OCI-LY3 (cell line): ENCODE measurements around the gene NUFIP1.

Experiments used
- H2AFZ ChIP-seq: fragments of 200-600, 300-600 bp; shearing (Covaris generic); 2 replicates; pipeline ENCODE4 v1.6.0; 2014; ENCODE audit warnings: antibody characterized with exemption, low read depth, low read length
- H3K27ac ChIP-seq: fragments of 200-600, 300-600 bp; sonication (generic); 2 replicates; pipeline ENCODE4 v1.5.1; 2014; ENCODE audit warnings: mild to moderate bottlenecking, low read length, moderate library complexity, mixed read lengths
- H3K27me3 ChIP-seq: fragments of 200-600, 300-600 bp; sonication (generic); 2 replicates; pipeline ENCODE4 v1.6.1; 2014; ENCODE audit warnings: low read depth, low read length, mixed read lengths
- H3K36me3 ChIP-seq: fragments of 200-600, 300-600 bp; sonication (generic); replicated peaks from 2 replicates; pipeline ENCODE3; 2014; ENCODE audit warnings: low read depth, low read length, mixed read lengths
- H3K4me1 ChIP-seq: fragments of 300-600, 200-600 bp; sonication (generic); 2 replicates; pipeline ENCODE4 v1.6.1; 2014; ENCODE audit warnings: low read length, mixed read lengths
- H3K4me2 ChIP-seq: fragments of 200-600, 300-600 bp; sonication (generic); 2 replicates; pipeline ENCODE4 v1.6.1; 2014; ENCODE audit warnings: low read length, mixed read lengths
- H3K4me3 ChIP-seq: fragments of 300-600, 200-600 bp; sonication (generic); 2 replicates; pipeline ENCODE4 v1.5.1; 2014; ENCODE audit warnings: antibody characterized with exemption, mild to moderate bottlenecking, low read length, moderate library complexity
- H3K79me2 ChIP-seq: fragments of 300-600, 200-600 bp; shearing (Covaris generic); 2 replicates; pipeline ENCODE4 v1.6.1; 2014; ENCODE audit warnings: mild to moderate bottlenecking, low read length, mixed read lengths
- H3K9ac ChIP-seq: fragments of 300-600, 200-600 bp; shearing (Covaris generic); 2 replicates; pipeline ENCODE4 v1.6.0; 2014; ENCODE audit warnings: mild to moderate bottlenecking, low read length, moderate library complexity
- H3K9me3 ChIP-seq: fragments of 200-600, 300-600 bp; shearing (Covaris generic); 2 replicates; pipeline ENCODE4 v1.6.1; 2014; ENCODE audit warnings: low read length, mixed read lengths; ENCODE audit not compliant: insufficient read depth
- H4K20me1 ChIP-seq: fragments of 200-600, 300-600 bp; sonication (generic); 2 replicates; pipeline ENCODE4 v1.6.1; 2016; ENCODE audit warnings: low read length, mixed read lengths; ENCODE audit not compliant: insufficient read depth
- CTCF ChIP-seq: fragments of 200-600, 300-600 bp; sonication (generic); IDR thresholded peaks from 2 replicates; pipeline ENCODE4 v1.5.1; 2014; ENCODE audit warnings: antibody characterized with exemption, low read length, low read depth
- EZH2phosphoT487 ChIP-seq: fragments of 200-600 bp; shearing (Covaris generic); IDR thresholded peaks from 2 replicates; pipeline ENCODE4 v1.6.1; 2018; ENCODE audit warnings: antibody characterized with exemption, mixed run types, low read depth

NUFIP1 gene

GRCh38 chr13:44968434-44968815, 20.8 kb downstream of the NUFIP1 start:
- no peaks in the 10 kb centered on the region for H3K4me1 ChIP-seq
- no peaks in the 10 kb centered on the region for H3K27me3 ChIP-seq
- H3K9me3 ChIP-seq = peaks cover 3% of the 10 kb centered on the region; the same call in 1 of the 2 replicates
- peaks cover 42% of the 10 kb centered on the region for H3K36me3 ChIP-seq
- no peak overlapping the region for H3K4me3 ChIP-seq
- H4K20me1 ChIP-seq = 0 out of 2 replicates have a peak, but pooled peaks cover 4% of the 10 kb centered on the region
- TF ChIP-seq EZH2phosphoT487 (no peak), CTCF (no peak)
- H2AFZ ChIP-seq = no peak overlapping the region
- peaks cover 5% of the 10 kb centered on the region; the same call in 1 of the 2 replicates for H3K79me2 ChIP-seq
- H3K27ac ChIP-seq = no peak overlapping the region
- no peak overlapping the region for H3K9ac ChIP-seq
- no peak overlapping the region for H3K4me2 ChIP-seq

- H3K36me3 ChIP-seq = peaks cover 48% of the 10 kb centered on the region
- TF ChIP-seq CTCF = no peak
- TF ChIP-seq EZH2phosphoT487 = no peak
- H3K9ac ChIP-seq = no peak overlapping the region
- H2AFZ ChIP-seq = no peak overlapping the region
- H3K9me3 ChIP-seq = peaks cover 7% of the 10 kb centered on the region; the same call in 1 of the 2 replicates
- 0 out of 2 replicates have a peak, but pooled peaks cover 4% of the 10 kb centered on the region for H4K20me1 ChIP-seq
- H3K4me2 ChIP-seq = no peak overlapping the region
- no peak overlapping the region for H3K27ac ChIP-seq
- H3K79me2 ChIP-seq = peaks cover 5% of the 10 kb centered on the region; the same call in 1 of the 2 replicates
- H3K27me3 ChIP-seq = no peaks in the 10 kb centered on the region
- H3K4me3 ChIP-seq = no peak overlapping the region
- H3K4me1 ChIP-seq = no peaks in the 10 kb centered on the region
Measured at GRCh38 chr13:44967704-44968433, 21.4 kb downstream of the NUFIP1 start.

- Histone ChIP-seq H3K27ac (no peak overlapping the region), H3K9ac (no peak overlapping the region), H3K27me3 (no peaks in the 10 kb centered on the region), H3K4me1 (no peaks in the 10 kb centered on the region), H3K79me2 (no peaks in the 10 kb centered on the region), H2AFZ (no peak overlapping the region), H4K20me1 (no peaks in the 10 kb centered on the region), H3K36me3 (peaks cover 60% of the 10 kb centered on the region), H3K4me3 (no peak overlapping the region), H3K9me3 (peaks cover 24% of the 10 kb centered on the region; the same call in 1 of the 2 replicates), H3K4me2 (no peak overlapping the region)
- TF ChIP-seq EZH2phosphoT487 (no peak), CTCF (no peak)
Measured at GRCh38 chr13:44961997-44962396, 27.3 kb downstream of the NUFIP1 start.

GRCh38 chr13:44955406-44955805, 33.9 kb downstream of the NUFIP1 start:
- H3K27ac ChIP-seq = no peak overlapping the region
- no peak overlapping the region for H2AFZ ChIP-seq
- peaks cover 11% of the 10 kb centered on the region for H3K36me3 ChIP-seq
- no peak overlapping the region for H3K4me3 ChIP-seq
- H3K9ac ChIP-seq = no peak overlapping the region
- H3K4me1 ChIP-seq = no peaks in the 10 kb centered on the region
- no peaks in the 10 kb centered on the region for H3K27me3 ChIP-seq
- H3K79me2 ChIP-seq = no peaks in the 10 kb centered on the region
- no peaks in the 10 kb centered on the region for H3K9me3 ChIP-seq
- no peaks in the 10 kb centered on the region; the same call in 1 of the 2 replicates for H4K20me1 ChIP-seq
- H3K4me2 ChIP-seq = no peak overlapping the region
- no peak for TF ChIP-seq EZH2phosphoT487
